Measurements from ENCODE around the gene SIPA1L3. TPM values are rescaled to one million over a fixed set of nuclear protein-coding genes. Genes with fewer than 3 reads are reported as not detected.

Gene SIPA1L3
- total RNA-seq, 1 donor from 2014 or later, result 27.1 TPM

- TF ChIP-seq CTCF (IDR thresholded peaks at IDR 0.05), result no peak
- Histone ChIP-seq H3K9me3 (no peaks in the 10 kb centered on the region), H3K4me1 (peaks cover 0 to 3% of the 10 kb centered on the region in 2 donors), H3K27me3 (no peaks in the 10 kb centered on the region), H3K36me3 (peaks cover 0 to 2% of the 10 kb centered on the region in 2 donors), H3K27ac (no peak overlapping the region), H3K4me3 (no peak overlapping the region)
- no peak for DNase-seq (ENCODE audit: low spot score in 2 of 2)
- intact Hi-C loops (cut with DNase I), result no loop called here
Measured at GRCh38 chr19:38030686-38031422, 123.8 kb downstream of the SIPA1L3 start.

- intact Hi-C loops (cut with DNase I), result no loop called here
- no peak for TF ChIP-seq CTCF (IDR thresholded peaks at IDR 0.05)
- Histone ChIP-seq H3K27ac (no peak overlapping the region), H3K27me3 (no peaks in the 10 kb centered on the region), H3K4me1 (peaks cover 0 to 6% of the 10 kb centered on the region in 2 donors), H3K9me3 (no peaks in the 10 kb centered on the region), H3K4me3 (no peak overlapping the region), H3K36me3 (peaks cover 0 to 2% of the 10 kb centered on the region in 2 donors)
- DNase-seq (ENCODE audit: low spot score in 2 of 2), result no peak
Measured at GRCh38 chr19:38031423-38031770, 124.4 kb downstream of the SIPA1L3 start.

- H3K4me3 ChIP-seq, result no peak overlapping the region
- H3K27ac ChIP-seq, result no peak overlapping the region
- DNase-seq (ENCODE audit: low spot score in 2 of 2), result no peak
- intact Hi-C loops (cut with DNase I), result no loop called here
- H3K4me1 ChIP-seq, result peaks cover 0 to 6% of the 10 kb centered on the region in 2 donors
- no peaks in the 10 kb centered on the region for H3K9me3 ChIP-seq
- peaks cover 0 to 2% of the 10 kb centered on the region in 2 donors for H3K36me3 ChIP-seq
- H3K27me3 ChIP-seq, result no peaks in the 10 kb centered on the region
- no peak for TF ChIP-seq CTCF (IDR thresholded peaks at IDR 0.05)
Measured at GRCh38 chr19:38032151-38032550, 125.1 kb downstream of the SIPA1L3 start.

GRCh38 chr19:38032951-38033350 is 125.9 kb downstream of the SIPA1L3 start:
- no peaks in the 10 kb centered on the region for H3K9me3 ChIP-seq

GRCh38 chr19:38033658-38034491 is 126.9 kb downstream of the SIPA1L3 start:
- H3K27ac ChIP-seq, result no peak overlapping the region
- no peak for DNase-seq (ENCODE audit: low spot score in 2 of 2)
- no peak for TF ChIP-seq CTCF (IDR thresholded peaks at IDR 0.05)
- H3K27me3 ChIP-seq, result no peaks in the 10 kb centered on the region
- no peak overlapping the region for H3K4me3 ChIP-seq
- H3K36me3 ChIP-seq, result peaks cover 0 to 2% of the 10 kb centered on the region in 2 donors
- intact Hi-C loops (cut with DNase I), result no loop called here
- H3K4me1 ChIP-seq, result peaks cover 0 to 6% of the 10 kb centered on the region in 2 donors
- no peaks in the 10 kb centered on the region for H3K9me3 ChIP-seq

More at GRCh38 chr19:38032951-38033350, 125.9 kb downstream of the SIPA1L3 start:
- DNase-seq (ENCODE audit: low spot score in 2 of 2), result no peak
- H3K27me3 ChIP-seq, result no peaks in the 10 kb centered on the region
- H3K4me3 ChIP-seq, result no peak overlapping the region
- peaks cover 0 to 6% of the 10 kb centered on the region in 2 donors for H3K4me1 ChIP-seq
- peaks cover 0 to 2% of the 10 kb centered on the region in 2 donors for H3K36me3 ChIP-seq
- no peak overlapping the region for H3K27ac ChIP-seq
- no peak for TF ChIP-seq CTCF (IDR thresholded peaks at IDR 0.05)
- intact Hi-C loops (cut with DNase I), result no loop called here
